Upper lobe of left lung (tissue), 4 donors: ENCODE measurements around the gene CEP131.

ENCODE experiments used
- CTCF ChIP-seq, 6 experiments: fragments of 450-650 bp in 4 of 6; fragments of 200-600 bp in 2 of 6; sonication (generic) in 2 of 6; IDR thresholded peaks; one replicate each; pipeline ENCODE4 v1.5.1; 2016 to 2019; ENCODE audit warnings: antibody characterized with exemption in 6 of 6
- EP300 ChIP-seq, 4 donors: sonication (generic); formaldehyde crosslinking; IDR thresholded peaks; one replicate each; pipeline ENCODE4 v1.5.1; 2017; ENCODE audit warnings: antibody characterized with exemption in 4 of 4, control low read depth in 2 of 4
- POLR2A ChIP-seq, 4 donors: fragments of 450-650 bp; IDR thresholded peaks; one replicate each; pipeline ENCODE4 v1.5.1; 2016 to 2017; ENCODE audit warnings: antibody characterized with exemption in 4 of 4, mild to moderate bottlenecking in 2 of 4
- POLR2AphosphoS5 ChIP-seq, 2 donors: sonication (generic); formaldehyde crosslinking; IDR thresholded peaks; one replicate each; pipeline ENCODE4 v1.5.1; 2017; ENCODE audit warnings: antibody characterized with exemption in 2 of 2

GRCh38 chr17:81207610-81208581, 14.9 kb downstream of the CEP131 start:
- TF ChIP-seq POLR2A (IDR thresholded peaks at IDR 0.05) (no peak), POLR2AphosphoS5 (IDR thresholded peaks at IDR 0.05) (no peak), CTCF (IDR thresholded peaks at IDR 0.05) (no peak), EP300 (IDR thresholded peaks at IDR 0.05) (no peak)
